ENCODE data around the gene LMF1.

The LMF1 gene

GRCh38 chr16:924063-924462, 46.7 kb downstream of the LMF1 start:
- no peak for DNase-seq

GRCh38 chr16:923184-923583, 47.6 kb downstream of the LMF1 start:
- no peak for DNase-seq

DNA sequence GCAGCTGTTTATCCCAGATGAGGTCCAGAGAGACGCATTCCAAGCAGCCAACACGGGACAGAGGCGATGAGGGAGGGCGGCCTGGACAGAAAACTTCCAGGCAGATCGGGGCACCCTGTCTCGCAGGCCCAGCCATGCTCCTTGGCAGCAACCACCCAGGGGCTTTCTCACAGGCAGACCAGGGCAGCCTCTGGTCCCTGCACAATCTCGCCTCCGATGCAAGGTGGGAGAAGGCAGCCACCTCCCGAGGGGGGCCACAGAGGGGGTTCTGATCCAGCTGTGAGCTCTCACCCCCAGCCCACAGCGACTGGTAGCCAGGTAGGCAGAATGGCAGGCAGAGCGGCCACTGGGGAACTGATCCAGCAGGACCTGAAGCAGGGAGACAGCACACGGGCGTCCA, 48.7 kb downstream of the LMF1 start:
- DNase-seq, result no peak

DNA sequence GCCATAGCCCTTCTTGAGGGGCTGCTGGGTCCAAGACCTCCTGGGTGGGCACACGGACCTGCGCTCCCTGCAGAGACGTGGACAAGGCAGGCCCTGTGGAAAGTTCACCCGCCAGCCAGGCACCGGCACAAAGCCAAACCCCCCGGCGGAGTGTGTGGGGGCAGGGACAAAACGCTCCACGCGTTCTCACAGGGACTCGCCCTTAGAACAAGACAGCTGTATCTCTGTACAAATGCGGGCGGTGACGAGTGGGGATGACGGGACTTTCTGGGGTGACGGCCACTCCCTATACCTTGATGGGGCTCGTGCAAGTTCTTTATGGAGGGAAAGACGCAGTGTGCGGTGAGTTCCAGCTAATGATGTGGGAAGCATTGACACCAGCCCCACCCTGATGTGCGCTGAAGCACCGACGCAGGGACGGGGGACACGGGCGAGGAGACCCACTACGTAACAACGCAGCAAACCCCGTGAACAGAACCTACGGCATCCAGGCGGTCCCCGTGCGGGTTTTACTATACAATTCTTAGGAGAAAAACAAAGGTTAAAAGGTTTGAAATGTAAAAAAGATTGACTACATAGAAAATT, 49.4 kb downstream of the LMF1 start:
- DNase-seq, result no peak

- no peak for DNase-seq
Measured at GRCh38 chr16:920717-921116, 50.1 kb downstream of the LMF1 start.

DNA sequence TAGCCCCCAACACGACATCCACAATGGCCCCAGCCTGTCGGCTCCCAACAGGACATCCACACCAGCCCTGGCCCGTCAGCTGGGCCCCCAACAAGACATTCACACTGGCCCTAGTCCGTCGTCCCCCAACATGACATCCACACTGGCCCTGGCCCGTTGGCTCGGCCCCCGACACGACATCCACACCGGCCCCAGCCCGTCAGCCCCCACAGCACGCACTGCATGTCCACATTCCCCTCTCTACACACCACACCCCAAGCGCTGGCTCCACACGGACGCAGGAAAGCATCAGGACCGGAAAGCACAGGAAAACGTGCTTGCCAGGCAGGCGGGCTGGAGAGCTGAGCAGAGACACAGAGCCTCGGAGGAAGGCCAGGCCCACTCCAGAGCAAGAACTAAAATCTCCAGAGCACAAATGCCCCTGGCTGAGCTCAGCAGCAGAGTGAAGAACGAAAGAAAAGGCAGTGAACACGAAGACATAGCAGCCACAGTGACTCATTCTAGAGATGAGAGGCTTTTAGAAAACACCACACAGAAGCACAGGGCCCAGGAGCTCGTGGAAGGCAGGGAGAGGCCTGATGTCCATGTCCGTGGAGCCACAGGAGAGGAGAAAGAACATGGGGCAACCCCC, 50.6 kb downstream of the LMF1 start:
- DNase-seq, result no peak

- no peak for DNase-seq
Measured at GRCh38 chr16:919658-920050, 51.1 kb downstream of the LMF1 start.

- no peak for DNase-seq
Measured at GRCh38 chr16:918741-919657, 51.8 kb downstream of the LMF1 start.

DNA sequence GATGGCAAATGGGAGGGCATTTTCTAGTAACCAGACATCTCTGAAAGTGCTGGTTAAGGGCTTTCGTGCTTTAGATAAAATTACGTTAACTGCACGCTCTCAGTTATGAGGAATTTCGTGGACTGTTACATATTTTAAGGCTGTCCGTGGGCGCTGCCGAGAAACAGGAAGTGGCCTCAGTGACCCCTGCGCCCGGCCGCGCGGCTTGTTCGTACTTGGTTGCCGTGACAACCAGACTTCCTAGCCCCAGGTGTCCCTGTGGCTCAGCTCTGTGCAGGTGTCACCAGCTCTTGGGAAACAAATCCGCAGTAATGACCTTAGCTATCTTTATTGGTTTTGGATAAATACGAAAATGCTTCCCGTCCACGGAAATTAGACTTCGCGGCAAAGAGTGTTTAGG, 52.7 kb downstream of the LMF1 start:
- no peak for DNase-seq

DNA sequence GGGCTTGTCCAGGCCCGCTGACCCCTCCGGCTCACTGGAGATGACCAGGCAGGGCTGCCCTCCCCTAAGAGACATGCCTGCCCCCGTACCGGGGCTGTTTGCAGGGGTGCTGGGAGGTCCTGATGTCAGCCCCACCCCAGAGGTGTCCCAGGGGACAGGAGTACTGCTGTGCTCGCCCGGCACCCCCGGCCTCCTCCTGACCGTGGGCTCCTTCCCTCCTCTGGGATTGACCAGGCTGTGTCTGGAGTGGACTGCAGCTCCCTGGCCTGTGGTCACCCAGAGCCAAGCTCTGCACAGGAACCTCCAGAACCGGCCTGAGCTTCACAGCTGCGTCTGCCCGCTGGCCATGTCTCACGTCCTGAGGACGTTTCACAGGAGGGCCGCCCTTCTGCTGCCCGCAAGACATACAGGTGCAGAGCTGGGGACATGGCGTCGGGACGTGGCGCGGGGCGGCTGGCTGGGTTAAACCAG, 53.2 kb downstream of the LMF1 start:
- DNase-seq, result no peak

- no peak for DNase-seq
Measured at GRCh38 chr16:916035-916799, 54.6 kb downstream of the LMF1 start.

GRCh38 chr16:915546-915945, 55.2 kb downstream of the LMF1 start:
- no peak for DNase-seq

DNA sequence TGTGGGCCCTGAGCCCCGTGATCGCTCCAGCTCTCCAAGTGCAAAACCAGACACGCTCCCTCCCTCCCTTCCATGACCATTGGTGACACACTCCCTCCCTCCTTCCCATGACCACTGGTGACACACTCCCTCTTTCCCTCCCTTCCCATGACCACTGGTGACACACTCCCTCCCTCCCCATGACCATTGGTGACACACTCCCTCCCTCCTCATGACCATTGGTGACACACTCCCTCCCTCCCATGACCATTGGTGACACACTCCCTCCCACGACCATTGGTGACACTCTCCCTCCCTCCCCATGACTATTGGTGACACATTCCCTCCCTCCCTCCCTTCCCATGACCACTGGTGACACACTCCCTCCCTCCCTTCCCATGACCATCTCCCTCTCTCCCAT, 56.3 kb downstream of the LMF1 start:
- no peak for DNase-seq

- DNase-seq, result no peak
Measured at GRCh38 chr16:913817-914439, 56.9 kb downstream of the LMF1 start.

- no peak for DNase-seq
Measured at GRCh38 chr16:912684-913613, 57.8 kb downstream of the LMF1 start.

GRCh38 chr16:912322-912683, 58.5 kb downstream of the LMF1 start:
- DNase-seq, result no peak

- no peak for DNase-seq
Measured at GRCh38 chr16:911604-912321, 59.0 kb downstream of the LMF1 start.

GRCh38 chr16:911101-911500, 59.7 kb downstream of the LMF1 start:
- DNase-seq, result no peak

- no peak for DNase-seq
Measured at GRCh38 chr16:910181-910580, 60.6 kb downstream of the LMF1 start.

DNA sequence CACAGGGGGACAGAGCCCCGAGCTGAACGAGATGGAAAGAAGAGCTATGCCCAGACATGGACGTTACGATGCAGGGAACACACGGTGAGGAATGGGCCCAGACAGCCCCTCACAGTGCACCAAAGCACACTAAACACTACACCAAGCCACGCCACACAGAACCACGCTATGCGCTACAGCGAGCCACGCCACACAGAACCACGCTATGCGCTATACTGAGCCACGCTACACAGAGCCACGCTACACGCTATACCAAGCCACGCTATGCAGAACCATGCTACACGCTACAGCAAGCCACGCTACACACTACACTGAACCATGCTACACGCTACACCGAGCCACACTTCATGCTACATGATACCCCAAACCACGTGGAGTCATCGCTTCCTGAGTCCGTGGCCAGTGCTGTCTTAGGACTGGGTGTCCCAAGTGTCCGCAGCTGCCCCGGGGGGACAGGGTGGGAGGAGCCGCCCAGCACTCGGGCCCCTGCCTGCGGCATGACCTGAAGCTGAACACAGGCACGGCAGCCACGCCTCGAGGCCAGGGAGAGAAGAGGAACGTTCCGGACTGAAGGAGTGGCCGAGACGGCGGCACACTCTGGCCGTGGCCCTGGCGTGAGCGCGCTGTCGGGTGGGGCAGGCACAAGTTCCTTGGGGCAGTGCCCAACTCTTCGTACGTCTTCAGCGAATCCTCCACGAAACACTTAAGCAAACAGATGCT, 61.3 kb downstream of the LMF1 start:
- DNase-seq, result no peak

All from cortex of kidney (tissue), 1 donor.